ENCODE data around the gene MCM3.

Gene MCM3

DNA sequence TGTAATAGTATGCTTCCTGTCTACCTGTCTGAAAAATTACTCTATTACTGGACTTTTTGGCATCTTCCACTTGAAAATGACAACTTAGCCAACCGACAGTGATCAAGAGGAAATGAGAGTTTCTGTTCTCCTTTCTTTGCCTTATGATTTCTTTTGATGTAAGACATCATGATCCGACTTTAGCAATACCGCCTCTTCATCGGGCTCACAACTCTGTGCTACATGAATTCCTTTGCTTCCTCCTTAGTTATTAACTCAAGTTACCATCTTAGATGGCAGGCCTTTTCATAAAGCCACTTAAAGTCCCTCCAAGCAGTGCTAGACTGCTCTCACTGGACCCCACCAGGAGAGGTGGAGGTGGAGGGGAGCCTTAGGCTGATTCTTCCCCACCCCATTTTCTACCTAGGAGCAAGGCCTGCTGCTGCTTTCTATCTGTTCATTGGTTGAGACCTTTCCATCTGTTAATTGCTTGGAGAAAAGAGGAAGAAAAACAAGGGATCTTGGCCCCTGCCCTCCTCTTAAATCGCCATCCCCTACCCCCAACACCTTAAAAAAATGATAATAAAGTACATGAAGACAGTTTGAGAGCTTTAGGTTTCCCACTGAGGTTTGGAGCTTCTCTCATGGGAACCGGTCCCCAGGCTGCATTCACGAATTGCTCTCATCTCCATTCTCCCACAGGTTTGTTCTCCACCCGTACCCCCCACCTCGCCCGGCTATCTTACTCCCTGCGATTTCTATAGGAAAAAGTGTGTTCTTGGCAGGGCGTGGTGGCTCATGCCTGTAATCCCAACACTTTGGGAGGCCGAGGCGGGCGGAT lies 21.6 kb upstream of the MCM3 start:
- Histone ChIP-seq H3K27ac (peak overlapping the region; percentile 85 to 95 (median 88)), H3K9me3 (replicated peaks in 1 of 11) (peaks cover 0 to under 1% (median 0%) of the 10 kb centered on the region in 11 experiments; a peak in 1 of 22 replicates), H3K4me2 (peak overlapping the region; percentile 65 to 92 (median 83)), H3K9ac (peak overlapping the region; percentile 63 to 81 (median 72); a peak in 21 of 22 replicates), H3K36me3 (no peaks in the 10 kb centered on the region), H3K4me1 (peaks cover 60 to 75% (median 67%) of the 10 kb centered on the region in 10 experiments), H3K27me3 (no peaks in the 10 kb centered on the region), H4K20me1 (no peaks in the 10 kb centered on the region), H3K4me3 (peak overlapping the region in 6 of 10 experiments; percentile 4 to 45 (median 16); a peak in 7 of 20 replicates)
- TF ChIP-seq Cebpa-rat (IDR thresholded peaks at IDR 0.05): peak in 8 of 11 experiments; percentile 34 to 65 (median 50); a peak in 7 of 22 replicates

DNA sequence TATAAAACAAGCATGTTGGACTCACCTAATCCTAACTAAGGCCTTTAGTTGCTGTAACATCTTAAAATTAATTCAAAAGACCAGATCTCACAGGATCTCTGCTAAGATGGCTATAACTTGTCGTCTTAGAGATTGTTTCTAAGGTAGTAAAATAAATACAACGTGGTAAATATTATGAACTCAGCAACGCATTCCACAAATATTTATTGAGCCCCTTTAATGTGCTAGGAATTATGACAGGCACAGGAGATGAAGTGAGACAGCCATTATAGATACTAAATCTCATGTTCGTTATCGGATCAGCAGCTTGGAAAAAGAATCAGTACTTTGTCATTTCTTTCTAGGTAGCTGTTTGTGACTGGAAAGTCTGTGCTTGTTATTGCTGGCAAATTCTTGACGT lies 20.9 kb upstream of the MCM3 start:
- Histone ChIP-seq H3K4me1 (peaks cover 60 to 68% (median 64%) of the 10 kb centered on the region in 10 experiments), H3K36me3 (no peaks in the 10 kb centered on the region), H4K20me1 (no peaks in the 10 kb centered on the region), H3K4me3 (peak overlapping the region in 5 of 10 experiments; percentile 4 to 30 (median 25); a peak in 6 of 20 replicates), H3K4me2 (peak overlapping the region; percentile 65 to 92 (median 83)), H3K27ac (peak overlapping the region; percentile 85 to 95 (median 88)), H3K9me3 (replicated peaks in 1 of 11) (peaks cover 0 to 6% (median 5%) of the 10 kb centered on the region in 11 experiments; a peak in 7 of 22 replicates), H3K27me3 (no peaks in the 10 kb centered on the region), H3K9ac (peak overlapping the region; percentile 63 to 81 (median 72); a peak in 21 of 22 replicates)
- no peak for TF ChIP-seq Cebpa-rat (IDR thresholded peaks at IDR 0.05)

DNA sequence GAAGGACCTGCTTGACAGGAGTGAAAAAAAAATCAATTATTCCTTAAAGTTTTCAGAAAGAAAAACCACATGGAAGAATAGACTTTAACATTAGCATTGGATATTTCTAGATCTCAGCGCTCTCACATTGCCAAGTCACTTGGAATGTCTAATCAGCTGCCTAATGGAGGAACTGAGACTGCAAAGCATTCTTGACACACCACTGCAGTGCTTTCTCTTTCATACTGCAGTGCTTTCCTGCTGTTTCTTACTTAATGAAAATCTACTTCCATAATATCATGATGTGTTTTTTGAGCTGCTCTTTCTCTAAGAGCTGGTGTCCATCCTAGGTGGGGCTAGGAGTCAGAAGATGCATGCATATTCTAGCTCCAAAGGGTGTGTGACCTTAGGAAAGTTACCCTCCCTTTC lies 20.4 kb upstream of the MCM3 start:
- H3K4me3 ChIP-seq: peak overlapping the region in 6 of 10 experiments; percentile 4 to 37 (median 24); a peak in 8 of 20 replicates
- no peaks in the 10 kb centered on the region for H3K36me3 ChIP-seq
- peak overlapping the region; percentile 63 to 81 (median 72); a peak in 21 of 22 replicates for H3K9ac ChIP-seq
- no peaks in the 10 kb centered on the region for H4K20me1 ChIP-seq
- peak overlapping the region; percentile 85 to 95 (median 88) for H3K27ac ChIP-seq
- peaks cover 60 to 65% (median 62%) of the 10 kb centered on the region in 10 experiments for H3K4me1 ChIP-seq
- peaks cover 0 to 10% (median 6%) of the 10 kb centered on the region in 11 experiments; a peak in 7 of 22 replicates for H3K9me3 ChIP-seq (replicated peaks in 1 of 11)
- TF ChIP-seq Cebpa-rat (IDR thresholded peaks at IDR 0.05): no peak
- H3K27me3 ChIP-seq: no peaks in the 10 kb centered on the region
- peak overlapping the region; percentile 65 to 92 (median 83) for H3K4me2 ChIP-seq

DNA sequence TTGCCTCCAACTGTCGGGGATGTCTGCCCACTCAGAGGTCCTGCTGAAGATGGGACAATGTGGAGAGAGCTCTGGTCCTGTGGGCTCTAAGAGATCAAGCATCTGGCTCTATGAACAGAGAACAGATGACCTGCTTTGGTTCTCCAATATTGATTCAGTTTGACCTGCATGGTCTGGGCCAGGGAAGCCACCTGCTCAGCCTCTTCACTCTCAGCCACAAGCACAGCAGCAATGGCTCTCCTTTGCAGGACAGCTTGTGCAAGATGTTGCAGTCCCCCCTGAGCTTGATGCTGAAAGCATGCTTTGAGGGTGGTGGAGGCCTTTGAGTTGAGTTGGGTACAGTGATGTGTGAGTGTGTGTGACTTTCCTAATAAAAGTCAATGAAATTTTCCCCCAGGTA lies 18.6 kb upstream of the MCM3 start:
- Histone ChIP-seq H3K9me3 (replicated peaks in 1 of 11) (peaks cover 0 to 13% (median 6%) of the 10 kb centered on the region in 11 experiments; a peak in 7 of 22 replicates), H3K9ac (no peak overlapping the region), H3K36me3 (no peaks in the 10 kb centered on the region), H3K4me1 (peaks cover 51 to 64% (median 54%) of the 10 kb centered on the region in 10 experiments), H4K20me1 (no peaks in the 10 kb centered on the region), H3K27me3 (no peaks in the 10 kb centered on the region), H3K4me3 (no peak overlapping the region), H3K4me2 (peak overlapping the region in 10 of 11 experiments; percentile 65 to 92 (median 82); a peak in 20 of 22 replicates), H3K27ac (peak overlapping the region in 10 of 11 experiments; percentile 31 to 93 (median 88); a peak in 11 of 22 replicates)
- no peak for TF ChIP-seq Cebpa-rat (IDR thresholded peaks at IDR 0.05)

DNA sequence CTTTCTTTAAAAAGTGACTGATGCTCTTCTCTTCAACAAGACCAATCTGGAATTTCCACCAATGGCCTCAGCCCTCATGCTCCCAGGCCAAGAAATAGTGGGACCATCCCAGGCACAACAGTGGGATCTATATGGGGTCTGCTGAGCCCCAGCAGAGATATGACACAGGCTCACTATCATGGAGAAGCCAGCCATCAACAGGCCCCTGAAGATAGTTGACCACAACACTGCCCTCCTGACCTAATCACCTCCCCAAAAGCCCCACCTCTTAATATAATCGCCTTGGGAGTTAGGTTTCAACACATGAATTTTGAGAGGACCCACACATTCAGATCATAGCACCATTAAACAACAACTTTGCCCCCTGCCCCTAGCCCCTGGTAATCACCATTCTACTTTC lies 16.8 kb upstream of the MCM3 start:
- Histone ChIP-seq H3K4me3 (no peak overlapping the region), H3K9ac (no peak overlapping the region), H3K36me3 (no peaks in the 10 kb centered on the region), H4K20me1 (no peaks in the 10 kb centered on the region), H3K4me1 (peaks cover 32 to 60% (median 35%) of the 10 kb centered on the region in 10 experiments), H3K9me3 (replicated peaks in 1 of 11) (peaks cover 0 to 19% (median 11%) of the 10 kb centered on the region in 11 experiments; a peak in 11 of 22 replicates), H3K27me3 (no peaks in the 10 kb centered on the region), H3K27ac (no peak overlapping the region), H3K4me2 (no peak overlapping the region)
- TF ChIP-seq Cebpa-rat (IDR thresholded peaks at IDR 0.05): no peak

DNA sequence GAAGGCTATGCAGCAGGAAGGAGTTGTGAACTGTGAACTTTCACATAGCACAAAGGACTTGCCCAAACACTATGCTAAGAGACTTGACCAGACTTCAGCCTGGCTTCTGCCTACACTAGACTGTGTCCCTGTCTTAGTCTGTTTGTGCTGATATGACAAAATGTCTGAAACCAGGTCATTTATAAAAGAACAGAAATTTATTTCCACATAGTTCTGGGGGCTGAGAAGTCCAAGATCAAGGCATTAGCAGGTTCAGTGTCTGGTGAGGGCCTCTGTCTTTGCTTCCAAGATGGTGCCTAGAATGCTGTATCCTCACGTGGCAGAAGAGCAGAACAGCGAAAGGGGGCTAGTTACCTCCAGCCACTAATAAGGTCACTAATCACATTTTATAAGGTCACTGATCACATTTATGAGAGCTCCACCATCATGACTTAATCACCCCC lies 16.0 kb upstream of the MCM3 start:
- Histone ChIP-seq H3K9ac (no peak overlapping the region), H3K4me2 (no peak overlapping the region), H4K20me1 (no peaks in the 10 kb centered on the region), H3K36me3 (no peaks in the 10 kb centered on the region), H3K4me3 (no peak overlapping the region), H3K9me3 (replicated peaks in 1 of 11) (peaks cover 0 to 24% (median 15%) of the 10 kb centered on the region in 11 experiments; a peak in 11 of 22 replicates), H3K27ac (no peak overlapping the region), H3K4me1 (peaks cover 25 to 54% (median 27%) of the 10 kb centered on the region in 10 experiments), H3K27me3 (no peaks in the 10 kb centered on the region)
- no peak for TF ChIP-seq Cebpa-rat (IDR thresholded peaks at IDR 0.05)

DNA sequence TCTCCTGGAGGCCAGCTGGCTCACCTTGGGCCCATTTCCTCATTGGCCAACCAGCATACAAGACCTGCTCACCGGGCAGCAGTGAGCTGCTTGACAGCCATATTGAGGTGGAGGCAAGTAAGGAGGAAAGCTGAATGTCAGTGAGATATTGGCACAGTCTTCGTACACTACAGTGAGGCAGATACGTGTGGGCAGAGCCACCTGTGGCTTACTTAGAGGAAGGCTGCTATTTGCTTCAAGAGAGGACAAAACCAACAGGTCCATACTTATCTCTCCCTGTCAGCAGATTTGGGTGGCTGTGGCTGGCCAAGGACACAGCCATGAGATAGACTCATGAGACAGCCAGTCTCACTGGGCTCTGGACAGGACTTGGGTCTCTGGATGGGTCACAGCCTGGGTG lies 15.1 kb upstream of the MCM3 start:
- Histone ChIP-seq H3K4me2 (no peak overlapping the region), H3K4me3 (no peak overlapping the region), H3K4me1 (peaks cover 17 to 45% (median 19%) of the 10 kb centered on the region in 10 experiments), H3K36me3 (no peaks in the 10 kb centered on the region), H3K9ac (no peak overlapping the region), H3K9me3 (replicated peaks in 1 of 11) (peaks cover 0 to 24% (median 15%) of the 10 kb centered on the region in 11 experiments; a peak in 11 of 22 replicates), H4K20me1 (no peaks in the 10 kb centered on the region), H3K27ac (no peak overlapping the region), H3K27me3 (no peaks in the 10 kb centered on the region)
- no peak for TF ChIP-seq Cebpa-rat (IDR thresholded peaks at IDR 0.05)

DNA sequence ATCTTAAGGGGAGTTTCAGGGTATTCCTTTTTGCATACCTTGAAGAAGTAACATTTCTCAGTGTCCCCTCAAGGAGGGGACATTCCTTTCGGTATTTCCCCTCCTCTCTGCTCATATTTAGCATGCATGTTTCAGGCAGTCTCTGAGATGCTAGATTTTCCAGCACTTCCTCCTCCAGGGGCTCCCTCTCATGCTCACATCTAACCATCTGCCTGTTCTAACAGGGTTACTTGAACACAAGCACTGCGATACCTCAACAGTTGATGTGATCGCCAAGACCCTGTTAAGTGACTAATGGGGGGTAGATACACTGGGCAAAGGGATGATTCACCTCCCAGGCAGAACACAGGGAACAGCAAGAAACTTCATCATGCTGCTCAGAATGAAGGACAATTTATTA lies 12.9 kb upstream of the MCM3 start:
- no peak overlapping the region for H3K27ac ChIP-seq
- H4K20me1 ChIP-seq: no peaks in the 10 kb centered on the region
- H3K27me3 ChIP-seq: no peaks in the 10 kb centered on the region
- H3K9me3 ChIP-seq (replicated peaks in 1 of 11): peaks cover 0 to 24% (median 15%) of the 10 kb centered on the region in 11 experiments; a peak in 11 of 22 replicates
- no peak for TF ChIP-seq Cebpa-rat (IDR thresholded peaks at IDR 0.05)
- peaks cover 0 to 24% (median 0%) of the 10 kb centered on the region in 10 experiments; a peak in 2 of 20 replicates for H3K4me1 ChIP-seq
- H3K9ac ChIP-seq: no peak overlapping the region
- H3K4me2 ChIP-seq: peak overlapping the region in 2 of 11 experiments; percentile 4 to 45; a peak in 2 of 22 replicates
- H3K36me3 ChIP-seq: no peaks in the 10 kb centered on the region
- no peak overlapping the region for H3K4me3 ChIP-seq

DNA sequence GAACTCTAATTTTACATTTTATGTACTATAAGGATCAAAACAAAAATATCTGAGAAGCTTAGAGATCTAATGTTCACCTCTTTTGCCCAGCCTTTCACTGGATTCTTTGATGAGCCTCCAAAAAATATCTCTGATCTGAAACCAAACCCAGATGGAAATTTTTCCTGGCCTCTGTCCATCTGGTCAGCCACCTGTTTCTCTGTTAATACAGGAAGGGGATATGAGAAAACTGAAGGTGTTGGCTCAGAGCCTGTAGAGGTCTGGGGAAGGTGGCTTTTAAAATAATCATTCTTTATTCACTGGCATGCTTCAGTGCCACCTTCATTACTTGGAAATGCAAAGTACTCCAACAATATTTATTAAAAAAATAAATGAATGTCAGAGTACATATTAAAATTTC lies 8.5 kb upstream of the MCM3 start:
- Histone ChIP-seq H4K20me1 (no peaks in the 10 kb centered on the region), H3K9ac (no peak overlapping the region), H3K36me3 (no peaks in the 10 kb centered on the region), H3K27me3 (no peaks in the 10 kb centered on the region), H3K4me2 (no peak overlapping the region), H3K9me3 (replicated peaks in 1 of 11) (peaks cover 0 to 13% (median 9%) of the 10 kb centered on the region in 11 experiments; a peak in 9 of 22 replicates), H3K4me1 (peaks cover 0 to 16% (median 3%) of the 10 kb centered on the region in 10 experiments; a peak in 7 of 20 replicates), H3K4me3 (no peak overlapping the region), H3K27ac (no peak overlapping the region)
- TF ChIP-seq Cebpa-rat (IDR thresholded peaks at IDR 0.05): no peak
